GM21619 (cell line): ENCODE measurements around the gene RNF128.
"Not testable (repeated sequence)": the region's sequence is repeated elsewhere in the genome, so short reads cannot be mapped to it uniquely, and the experiment has no call there.

Experiments used
- ATAC-seq: cut with Tn5 transposase; IDR thresholded peaks from one replicate; pipeline ENCODE4 v1.9.1; 2021; ENCODE audit not compliant: unreplicated experiment

Gene RNF128

GRCh38 chrX:106742805-106743204, 16.3 kb downstream of the RNF128 start:
- ATAC-seq: no peak

DNA sequence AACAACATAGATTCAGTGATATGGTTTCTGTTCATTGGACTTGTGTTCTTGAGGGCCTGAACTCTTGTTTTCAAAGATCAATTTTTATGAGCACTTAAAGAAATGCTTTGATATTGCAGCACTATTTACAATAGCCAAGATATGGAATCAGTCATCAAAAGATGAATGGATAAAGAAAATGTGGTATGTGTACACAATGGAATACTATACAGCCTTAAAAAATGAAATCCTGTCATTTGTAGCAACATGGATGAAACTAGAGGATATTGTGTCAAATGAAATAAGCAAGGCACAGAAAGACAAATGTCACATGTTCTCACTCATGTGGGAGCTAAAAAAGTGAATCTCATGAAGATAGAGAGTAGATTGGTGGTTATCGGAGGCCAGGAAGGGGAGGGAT, 21.9 kb downstream of the RNF128 start:
- no peak for ATAC-seq

DNA sequence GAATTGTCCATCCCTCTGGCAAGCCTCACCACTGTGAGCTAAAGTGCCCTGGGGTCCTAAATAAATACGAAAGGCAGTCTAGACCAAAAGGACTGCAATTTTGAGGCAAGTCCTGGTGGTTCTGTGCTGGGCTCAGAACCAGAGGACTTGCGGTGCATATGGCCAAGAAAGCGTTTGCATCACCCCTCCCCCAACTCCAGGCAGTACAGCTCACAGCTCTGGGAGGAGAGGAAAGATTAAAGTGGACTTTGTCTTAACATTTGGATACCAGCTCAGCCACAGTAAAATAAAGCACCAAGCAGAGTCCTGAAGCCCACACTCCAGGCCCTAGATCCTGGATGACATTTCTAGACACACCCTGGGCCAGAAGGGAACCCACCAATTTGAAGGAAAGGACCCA, 24.9 kb downstream of the RNF128 start:
- ATAC-seq: no peak

- ATAC-seq: no peak
These were observed 25.7 kb downstream of the RNF128 start for GRCh38 chrX:106752101-106752678.

DNA sequence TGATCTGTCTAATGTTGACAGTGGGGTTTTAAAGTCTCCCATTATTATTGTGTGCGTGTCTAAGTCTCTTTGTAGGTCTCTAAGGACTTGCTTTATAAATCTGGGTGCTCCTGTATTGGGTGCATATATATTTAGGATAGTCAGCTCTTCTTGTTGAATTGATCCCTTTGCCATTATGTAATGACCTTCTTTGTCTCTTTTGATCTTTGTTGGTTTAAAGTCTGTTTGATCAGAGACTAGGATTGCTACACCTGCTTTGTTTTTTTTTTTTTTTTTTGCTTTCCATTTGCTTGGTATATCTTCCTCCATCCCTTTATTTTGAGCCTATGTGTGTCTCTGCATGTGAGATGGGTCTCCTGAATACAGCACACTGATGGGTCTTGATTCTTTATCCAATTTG, 42.8 kb downstream of the RNF128 start:
- not testable (repeated sequence) for ATAC-seq

DNA sequence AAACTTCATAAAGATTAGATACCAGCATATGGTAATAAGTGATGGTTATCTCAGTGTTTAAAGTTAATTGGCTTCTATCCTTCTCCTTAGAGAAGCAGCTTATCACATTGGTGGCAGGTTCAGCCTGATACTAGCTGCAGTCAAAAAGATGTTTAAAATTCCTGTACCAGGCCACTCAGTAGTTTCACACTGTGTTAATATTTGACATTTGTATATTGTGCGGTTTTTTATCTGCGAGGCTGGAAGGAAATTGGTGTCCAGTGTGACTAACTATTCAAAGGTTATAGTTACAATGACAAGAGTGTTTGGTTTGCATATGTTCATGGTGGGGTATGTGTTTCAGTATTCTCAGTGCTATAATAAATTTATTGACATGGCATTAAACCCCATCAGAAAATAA, 48.5 kb downstream of the RNF128 start:
- no peak for ATAC-seq

GRCh38 chrX:106780264-106780663, 53.8 kb downstream of the RNF128 start:
- ATAC-seq: no peak

GRCh38 chrX:106780664-106781377, 54.3 kb downstream of the RNF128 start:
- ATAC-seq: no peak

GRCh38 chrX:106783716-106784115, 57.2 kb downstream of the RNF128 start:
- no peak for ATAC-seq

- ATAC-seq: no peak
These were observed 65.0 kb downstream of the RNF128 start for GRCh38 chrX:106791495-106791894.

- no peak for ATAC-seq
These were observed 75.5 kb downstream of the RNF128 start for GRCh38 chrX:106802063-106802387.

GRCh38 chrX:106802388-106803275, 76.1 kb downstream of the RNF128 start, which contains the start of gene TBC1D8B:
TSS of gene TBC1D8B (plus strand) at chrX:106802673. CDS start at chrX:106802854, 181 bp downstream.
- peak; percentile 98 for ATAC-seq

GRCh38 chrX:106811131-106811910, 84.8 kb downstream of the RNF128 start:
- ATAC-seq: no peak

DNA sequence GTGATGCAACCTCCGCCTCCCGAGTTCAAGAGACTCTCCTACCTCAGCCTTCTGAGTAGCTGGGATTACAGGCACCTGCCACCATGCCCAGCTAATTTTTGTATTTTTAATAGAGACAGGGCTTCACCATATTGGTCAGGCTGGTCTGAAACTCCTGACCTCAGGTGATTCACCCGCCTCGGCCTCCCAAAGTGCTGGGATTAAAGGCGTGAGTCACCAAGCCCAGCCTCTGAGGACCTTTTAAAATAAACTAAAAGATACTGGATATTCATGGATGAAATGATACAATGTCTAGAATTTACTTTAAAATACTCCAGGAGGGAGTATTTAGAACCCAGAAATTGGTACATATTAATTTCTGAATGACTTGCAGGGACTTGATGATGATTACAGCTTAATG, 86.4 kb downstream of the RNF128 start:
- not testable (repeated sequence) for ATAC-seq

DNA sequence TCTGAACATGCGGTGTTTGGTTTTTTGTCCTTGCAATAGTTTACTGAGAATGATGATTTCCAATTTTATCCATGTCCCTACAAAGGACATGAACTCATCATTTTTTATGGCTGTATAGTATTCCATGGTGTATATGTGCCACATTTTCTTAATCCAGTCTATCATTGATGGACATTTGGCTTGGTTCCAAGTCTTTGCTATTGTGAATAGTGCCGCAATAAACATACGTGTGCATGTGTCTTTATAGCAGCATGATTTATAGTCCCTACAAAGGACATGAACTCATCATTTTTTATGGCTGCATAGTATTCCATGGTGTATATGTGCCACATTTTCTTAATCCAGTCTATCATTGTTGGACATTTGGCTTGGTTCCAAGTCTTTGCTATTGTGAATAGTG, 87.6 kb downstream of the RNF128 start:
- not testable (repeated sequence) for ATAC-seq
